ENCODE results near the gene XYLT1. TPM values are rescaled to one million over a fixed set of nuclear protein-coding genes. Genes with fewer than 3 reads are reported as not detected.

XYLT1 gene
- total RNA-seq, 1 experiment from 2014 or later: 14.5 TPM

DNA sequence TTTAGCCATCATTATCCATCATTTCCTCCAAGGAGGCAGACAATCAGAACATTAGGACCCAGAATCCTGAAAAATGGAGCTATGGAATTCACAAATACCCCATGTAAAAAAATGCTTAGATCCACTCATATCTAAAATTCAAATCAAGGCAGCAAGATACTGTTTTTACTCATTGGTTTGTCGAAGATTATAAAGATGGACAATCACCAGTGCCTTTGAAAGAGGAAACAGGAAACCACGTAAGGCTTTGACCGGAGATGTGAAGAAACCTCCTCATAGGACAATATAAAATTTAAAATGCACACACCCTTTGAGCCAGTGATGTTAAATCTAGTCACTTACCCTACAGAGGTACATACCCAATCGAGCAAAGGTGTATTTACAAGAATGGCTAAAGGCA, 130.0 kb downstream of the XYLT1 start:
- Histone ChIP-seq H4K20me1 (ENCODE audit: control insufficient read depth, insufficient read depth, insufficient read length) (no peaks in the 10 kb centered on the region), H3K23me2 (ENCODE audit: insufficient read length, low read depth, low read length, poor library complexity, severe bottlenecking) (no peaks in the 10 kb centered on the region), H3K79me2 (ENCODE audit: insufficient read depth, low read length) (no peaks in the 10 kb centered on the region), H2AFZ (ENCODE audit: low read length) (no peak overlapping the region), H2BK120ac (ENCODE audit: low read depth, low read length, poor library complexity, severe bottlenecking) (no peak overlapping the region), H3K79me1 (ENCODE audit: insufficient read depth, low read depth, low read length, poor library complexity, severe bottlenecking) (no peaks in the 10 kb centered on the region), H3K18ac (ENCODE audit: insufficient read length, low read depth, low read length) (no peak overlapping the region), H3K27me3 (ENCODE audit: insufficient read depth, low read length) (no peaks in the 10 kb centered on the region), H2BK15ac (ENCODE audit: low read depth, low read length) (no peak overlapping the region), H3T11ph (ENCODE audit: low read length) (no peak overlapping the region), H2BK12ac (ENCODE audit: insufficient read length, low read depth, low read length) (no peak overlapping the region), H3K4me1 (ENCODE audit: insufficient read depth, low read length) (no peaks in the 10 kb centered on the region), H3K56ac (ENCODE audit: insufficient read length, low read depth, low read length) (no peak overlapping the region), H3K4me2 (ENCODE audit: insufficient read depth, insufficient read length, low read length) (no peak overlapping the region), H3K14ac (ENCODE audit: insufficient read depth, low read length) (no peak overlapping the region), H4K8ac (replicated peaks; ENCODE audit: insufficient read length, low read depth, low read length) (no peak overlapping the region), H2AK5ac (ENCODE audit: insufficient read length, low read length) (no peak overlapping the region), H3K27ac (ENCODE audit: insufficient read length, low read depth, low read length) (no peak overlapping the region), H3K9me3 (ENCODE audit: control insufficient read depth, low read depth, low read length) (no peaks in the 10 kb centered on the region), H4K5ac (ENCODE audit: insufficient read length, low read depth, low read length) (no peak overlapping the region), H3K4ac (ENCODE audit: low read depth, low read length) (no peak overlapping the region), H3K9ac (ENCODE audit: extremely low read depth, insufficient read length, low read length) (no peak overlapping the region), H3K23ac (ENCODE audit: insufficient read length, low read depth, low read length) (no peak overlapping the region), H4K91ac (ENCODE audit: insufficient read length, low read depth, low read length) (no peak overlapping the region), H2BK5ac (ENCODE audit: insufficient read length, low read length) (no peak overlapping the region), H2BK20ac (ENCODE audit: low read depth, low read length, poor library complexity, severe bottlenecking) (no peak overlapping the region)
- Mint-ChIP-seq H3K4me3 (no peak overlapping the region), H3K27me3 (ENCODE audit: low read depth) (no peaks in the 10 kb centered on the region; the same call in 1 of the 2 replicates), H3K27ac (no peak overlapping the region), H3K9me3 (no peaks in the 10 kb centered on the region), H3K4me1 (peaks cover 0 to 2% of the 10 kb centered on the region in 2 experiments; a peak in 1 of 4 replicates), H3K36me3 (ENCODE audit: insufficient read depth in 1 of 3, low read depth in 3 of 3) (peaks cover 0 to 2% (median 0%) of the 10 kb centered on the region in 3 experiments; a peak in 3 of 7 replicates)
- no CpG with 5 or more reads among the region's 4 CpGs for whole genome bisulfite sequencing (ENCODE audit: extremely low coverage, insufficient read length, low lambda C conversion rate)
- TF ChIP-seq, protein P1, sequence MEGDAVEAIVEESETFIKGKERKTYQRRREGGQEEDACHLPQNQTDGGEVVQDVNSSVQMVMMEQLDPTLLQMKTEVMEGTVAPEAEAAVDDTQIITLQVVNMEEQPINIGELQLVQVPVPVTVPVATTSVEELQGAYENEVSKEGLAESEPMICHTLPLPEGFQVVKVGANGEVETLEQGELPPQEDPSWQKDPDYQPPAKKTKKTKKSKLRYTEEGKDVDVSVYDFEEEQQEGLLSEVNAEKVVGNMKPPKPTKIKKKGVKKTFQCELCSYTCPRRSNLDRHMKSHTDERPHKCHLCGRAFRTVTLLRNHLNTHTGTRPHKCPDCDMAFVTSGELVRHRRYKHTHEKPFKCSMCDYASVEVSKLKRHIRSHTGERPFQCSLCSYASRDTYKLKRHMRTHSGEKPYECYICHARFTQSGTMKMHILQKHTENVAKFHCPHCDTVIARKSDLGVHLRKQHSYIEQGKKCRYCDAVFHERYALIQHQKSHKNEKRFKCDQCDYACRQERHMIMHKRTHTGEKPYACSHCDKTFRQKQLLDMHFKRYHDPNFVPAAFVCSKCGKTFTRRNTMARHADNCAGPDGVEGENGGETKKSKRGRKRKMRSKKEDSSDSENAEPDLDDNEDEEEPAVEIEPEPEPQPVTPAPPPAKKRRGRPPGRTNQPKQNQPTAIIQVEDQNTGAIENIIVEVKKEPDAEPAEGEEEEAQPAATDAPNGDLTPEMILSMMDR (conservative IDR thresholded peaks at IDR 0.05): no peak
- DNase-seq: no peak

All from H9 (cell line).